ENCODE measurements around the gene EHD1. TPM values are rescaled to one million over a fixed set of nuclear protein-coding genes. Genes with fewer than 3 reads are reported as not detected.

Gene EHD1
- total and polyA plus RNA-seq, 2 donors (not counting 1 experiment from before 2014, with no cell fraction given): 71.3 to 240 TPM

DNA sequence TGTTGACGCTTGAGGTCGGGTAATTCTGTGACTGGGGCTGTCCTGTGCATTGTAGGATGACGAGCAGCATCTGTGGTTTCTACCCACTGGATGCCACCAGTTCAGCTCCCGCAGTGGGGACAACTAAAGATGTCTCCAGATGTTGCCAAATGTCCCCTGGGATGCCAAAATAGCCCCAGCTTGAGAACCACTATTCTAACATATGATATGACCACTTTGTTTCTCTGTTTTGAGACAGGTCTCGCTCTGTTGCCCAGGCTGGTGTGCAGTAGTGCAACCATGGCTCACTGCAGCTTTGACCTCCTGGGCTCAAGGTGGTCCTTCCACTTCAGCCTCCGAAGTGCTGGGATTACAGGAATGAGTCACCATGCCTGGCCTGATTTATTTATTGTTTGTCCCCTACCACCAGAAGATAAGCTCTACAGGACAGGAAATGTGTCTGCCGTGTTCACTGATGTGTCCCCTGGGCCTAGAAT lies 63.7 kb downstream of the EHD1 start:
- TF ChIP-seq EZH2 (IDR thresholded peaks at IDR 0.05; ENCODE audit: low read length, missing control alignments): no peak
- TF ChIP-seq, protein P1, sequence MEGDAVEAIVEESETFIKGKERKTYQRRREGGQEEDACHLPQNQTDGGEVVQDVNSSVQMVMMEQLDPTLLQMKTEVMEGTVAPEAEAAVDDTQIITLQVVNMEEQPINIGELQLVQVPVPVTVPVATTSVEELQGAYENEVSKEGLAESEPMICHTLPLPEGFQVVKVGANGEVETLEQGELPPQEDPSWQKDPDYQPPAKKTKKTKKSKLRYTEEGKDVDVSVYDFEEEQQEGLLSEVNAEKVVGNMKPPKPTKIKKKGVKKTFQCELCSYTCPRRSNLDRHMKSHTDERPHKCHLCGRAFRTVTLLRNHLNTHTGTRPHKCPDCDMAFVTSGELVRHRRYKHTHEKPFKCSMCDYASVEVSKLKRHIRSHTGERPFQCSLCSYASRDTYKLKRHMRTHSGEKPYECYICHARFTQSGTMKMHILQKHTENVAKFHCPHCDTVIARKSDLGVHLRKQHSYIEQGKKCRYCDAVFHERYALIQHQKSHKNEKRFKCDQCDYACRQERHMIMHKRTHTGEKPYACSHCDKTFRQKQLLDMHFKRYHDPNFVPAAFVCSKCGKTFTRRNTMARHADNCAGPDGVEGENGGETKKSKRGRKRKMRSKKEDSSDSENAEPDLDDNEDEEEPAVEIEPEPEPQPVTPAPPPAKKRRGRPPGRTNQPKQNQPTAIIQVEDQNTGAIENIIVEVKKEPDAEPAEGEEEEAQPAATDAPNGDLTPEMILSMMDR (conservative IDR thresholded peaks at IDR 0.05 in 1 of 2, IDR thresholded peaks at IDR 0.05 in 1 of 2; ENCODE audit: low read depth in 1 of 2, low read length in 2 of 2): no peak
- H3K4me1 ChIP-seq (ENCODE audit: control insufficient read depth, extremely low read depth, insufficient read depth, low read length): peaks cover under 1% of the 10 kb centered on the region

DNA sequence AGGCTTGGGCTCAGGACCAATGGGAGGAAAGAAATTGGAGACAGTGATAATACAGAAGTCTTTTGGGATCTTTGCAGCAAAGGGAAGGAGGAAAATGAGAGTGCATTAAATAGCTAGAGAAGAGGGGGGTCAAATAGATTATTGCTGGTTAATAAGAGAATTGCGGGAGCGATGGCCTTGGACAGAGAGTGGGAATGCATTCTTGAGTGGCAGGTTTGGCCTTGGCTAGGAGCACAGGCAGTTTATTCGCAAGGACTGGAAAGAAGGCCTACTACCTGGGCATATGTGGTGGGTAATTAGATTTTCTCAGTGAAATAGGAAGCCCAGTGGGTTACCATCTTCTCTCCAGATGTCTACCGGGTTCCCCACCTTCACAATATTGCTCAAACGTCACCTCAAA lies 64.6 kb downstream of the EHD1 start:
- H3K27me3 ChIP-seq (ENCODE audit: control insufficient read depth, insufficient read depth, low read length): no peaks in the 10 kb centered on the region
- H3K9me3 ChIP-seq (ENCODE audit: control insufficient read depth, insufficient read depth, low read depth, low read length): no peaks in the 10 kb centered on the region
- no peaks in the 10 kb centered on the region for H3K79me2 ChIP-seq (ENCODE audit: control insufficient read depth, insufficient read depth, low read length)
- no peak overlapping the region for H3K27ac ChIP-seq (ENCODE audit: insufficient read depth, low read length)
- TF ChIP-seq, protein P1 (conservative IDR thresholded peaks at IDR 0.05 in 1 of 2, IDR thresholded peaks at IDR 0.05 in 1 of 2; ENCODE audit: low read depth in 1 of 2, low read length in 2 of 2): no peak
- TF ChIP-seq EZH2 (IDR thresholded peaks at IDR 0.05; ENCODE audit: low read length, missing control alignments): no peak
- no peak overlapping the region for H3K9ac ChIP-seq (ENCODE audit: insufficient read depth, low read length)
- no peak for DNase-seq (ENCODE audit: low read depth in 2 of 2)
- no peaks in the 10 kb centered on the region for H3K36me3 ChIP-seq (ENCODE audit: control insufficient read depth, insufficient read depth, low read length)
- peaks cover 5% of the 10 kb centered on the region for H3K4me1 ChIP-seq (ENCODE audit: control insufficient read depth, extremely low read depth, insufficient read depth, low read length)
- H3K4me2 ChIP-seq (ENCODE audit: extremely low read depth, insufficient read depth, low read length): no peak overlapping the region
- no peak overlapping the region for H3K4me3 ChIP-seq (replicated peaks in 1 of 4; ENCODE audit: control extremely low read depth in 1 of 4, insufficient read depth in 1 of 4, low read depth in 3 of 4, low read length in 4 of 4)
- H2AFZ ChIP-seq (ENCODE audit: low read length): no peak overlapping the region
- no peaks in the 10 kb centered on the region for H4K20me1 ChIP-seq (ENCODE audit: control insufficient read depth, extremely low read depth, insufficient read depth, low read length)

More for the DNA sequence above, 63.7 kb downstream of the EHD1 start:
- Histone ChIP-seq H3K27ac (ENCODE audit: insufficient read depth, low read length) (no peak overlapping the region), H3K4me3 (replicated peaks in 1 of 4; ENCODE audit: control extremely low read depth in 1 of 4, insufficient read depth in 1 of 4, low read depth in 3 of 4, low read length in 4 of 4) (no peak overlapping the region), H3K79me2 (ENCODE audit: control insufficient read depth, insufficient read depth, low read length) (no peaks in the 10 kb centered on the region), H3K4me2 (ENCODE audit: extremely low read depth, insufficient read depth, low read length) (no peak overlapping the region), H4K20me1 (ENCODE audit: control insufficient read depth, extremely low read depth, insufficient read depth, low read length) (no peaks in the 10 kb centered on the region), H3K36me3 (ENCODE audit: control insufficient read depth, insufficient read depth, low read length) (no peaks in the 10 kb centered on the region), H2AFZ (ENCODE audit: low read length) (no peak overlapping the region), H3K9me3 (ENCODE audit: control insufficient read depth, insufficient read depth, low read depth, low read length) (no peaks in the 10 kb centered on the region), H3K9ac (ENCODE audit: insufficient read depth, low read length) (no peak overlapping the region), H3K27me3 (ENCODE audit: control insufficient read depth, insufficient read depth, low read length) (no peaks in the 10 kb centered on the region)
- no peak for DNase-seq (ENCODE audit: low read depth in 2 of 2)

DNA sequence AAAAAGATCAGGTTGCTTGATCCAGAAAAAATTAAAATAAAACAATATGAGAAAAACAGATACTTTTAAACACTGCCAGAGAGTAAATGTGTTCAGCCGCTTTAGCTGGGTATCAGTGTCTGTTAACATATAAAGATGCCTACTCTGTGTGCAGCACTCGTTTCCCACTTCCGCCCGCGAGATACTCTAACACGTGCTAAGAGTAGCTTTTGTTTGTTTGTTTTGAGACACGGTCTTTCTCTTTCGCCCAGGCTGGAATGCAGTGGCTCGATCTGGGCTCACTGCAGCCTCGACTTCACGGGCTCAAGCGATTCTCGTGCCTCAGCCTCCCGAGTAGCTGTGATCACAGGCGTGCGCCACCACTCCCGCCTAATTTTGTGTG lies 67.5 kb downstream of the EHD1 start:
- no peaks in the 10 kb centered on the region for H3K79me2 ChIP-seq (ENCODE audit: control insufficient read depth, insufficient read depth, low read length)

More for the DNA sequence above, 67.5 kb downstream of the EHD1 start:
- Histone ChIP-seq H3K4me1 (ENCODE audit: control insufficient read depth, extremely low read depth, insufficient read depth, low read length) (peaks cover 5% of the 10 kb centered on the region), H3K4me2 (ENCODE audit: extremely low read depth, insufficient read depth, low read length) (peak overlapping the region; percentile 49), H2AFZ (ENCODE audit: low read length) (peak overlapping the region; percentile 92), H3K27ac (ENCODE audit: insufficient read depth, low read length) (no peak overlapping the region), H3K4me3 (replicated peaks in 1 of 4; ENCODE audit: control extremely low read depth in 1 of 4, insufficient read depth in 1 of 4, low read depth in 3 of 4, low read length in 4 of 4) (peak overlapping the region; percentile 50 to 99 (median 83)), H3K9me3 (ENCODE audit: control insufficient read depth, insufficient read depth, low read depth, low read length) (no peaks in the 10 kb centered on the region), H3K36me3 (ENCODE audit: control insufficient read depth, insufficient read depth, low read length) (peaks cover 2% of the 10 kb centered on the region), H4K20me1 (ENCODE audit: control insufficient read depth, extremely low read depth, insufficient read depth, low read length) (no peaks in the 10 kb centered on the region), H3K27me3 (ENCODE audit: control insufficient read depth, insufficient read depth, low read length) (no peaks in the 10 kb centered on the region), H3K9ac (ENCODE audit: insufficient read depth, low read length) (no peak overlapping the region)
- DNase-seq (ENCODE audit: low read depth in 2 of 2): no peak
- no peak for TF ChIP-seq EZH2 (IDR thresholded peaks at IDR 0.05; ENCODE audit: low read length, missing control alignments)
- TF ChIP-seq, protein P1 (conservative IDR thresholded peaks at IDR 0.05 in 1 of 2, IDR thresholded peaks at IDR 0.05 in 1 of 2; ENCODE audit: low read depth in 1 of 2, low read length in 2 of 2): no peak

All from fibroblast of lung (primary cell).